ENCODE results near the gene NOX4. TPM values are rescaled to one million over a fixed set of nuclear protein-coding genes. Genes with fewer than 3 reads are reported as not detected.

The NOX4 gene
- total and polyA plus RNA-seq, 7 experiments from 2014 or later = not detected

DNA sequence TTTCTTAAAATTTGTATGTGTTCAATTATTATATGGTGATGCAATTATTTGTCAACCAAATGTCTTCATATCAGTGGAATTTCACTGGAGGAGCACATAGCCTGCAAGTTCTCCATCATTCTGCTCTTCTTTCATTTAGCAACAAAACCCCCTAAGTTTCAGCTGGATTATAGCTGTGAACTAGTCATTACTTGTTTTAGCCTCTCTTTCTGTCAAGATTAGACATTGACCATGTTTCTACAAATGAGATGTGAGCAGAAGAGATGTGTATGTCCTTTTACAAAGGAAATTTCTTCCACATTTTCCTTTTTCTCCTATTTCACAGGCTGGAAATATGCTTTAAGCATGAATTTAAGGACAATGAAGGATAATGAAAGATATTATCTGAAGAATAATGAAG, 9.2 kb upstream of the NOX4 start:
- H3K36me3 Mint-ChIP-seq = no peaks in the 10 kb centered on the region

DNA sequence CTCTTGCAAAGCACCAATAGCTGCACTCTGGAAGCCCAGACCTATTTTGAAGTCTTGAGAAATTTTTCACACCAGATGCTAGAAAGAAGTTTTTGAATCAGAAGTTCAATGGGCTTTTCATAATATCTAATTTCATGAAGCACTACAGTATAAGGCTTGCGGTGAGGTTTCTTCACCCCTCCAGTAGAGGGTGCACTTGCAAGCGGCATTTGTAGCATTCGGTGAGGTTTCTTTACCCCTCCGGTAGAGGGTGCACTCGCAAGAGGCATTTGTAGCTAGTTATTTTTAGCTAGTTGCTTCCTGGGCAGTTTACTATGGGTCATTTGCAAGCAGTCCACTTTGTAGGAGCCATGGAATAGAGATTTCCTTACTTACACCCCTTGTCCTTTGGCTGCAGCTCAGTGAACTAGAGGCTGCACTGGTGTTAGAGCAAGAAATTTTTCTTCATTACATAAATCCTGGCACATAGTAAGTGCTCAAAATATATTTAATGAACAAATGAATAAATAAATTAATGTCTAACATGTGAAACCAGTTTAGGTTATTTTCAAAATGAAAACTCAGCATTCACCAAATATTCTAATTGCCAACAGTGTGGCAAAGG, 7.8 kb upstream of the NOX4 start:
- no peaks in the 10 kb centered on the region for H3K4me1 Mint-ChIP-seq
- H3K4me3 Mint-ChIP-seq = no peak overlapping the region
- H3K9me3 Mint-ChIP-seq = peaks cover 0 to 5% (median 0%) of the 10 kb centered on the region in 11 donors
- Histone ChIP-seq H3K4me3 (ENCODE audit: low read length) (no peak overlapping the region), H3K36me3 (ENCODE audit: control insufficient read depth in 2 of 3, insufficient read depth in 3 of 3, low read length in 3 of 3) (no peaks in the 10 kb centered on the region), H3K27ac (ENCODE audit: low read depth, low read length) (no peak overlapping the region), H3K27me3 (ENCODE audit: control insufficient read depth in 2 of 2, insufficient read depth in 2 of 2, low read length in 2 of 2) (no peaks in the 10 kb centered on the region), H3K9me3 (ENCODE audit: control insufficient read depth in 2 of 3, low read length in 3 of 3) (no peaks in the 10 kb centered on the region), H3K4me1 (ENCODE audit: control insufficient read depth in 2 of 2, insufficient read depth in 2 of 2, low read length in 2 of 2) (no peaks in the 10 kb centered on the region)
- ChIA-PET CTCF (no interaction called here), POLR2A (no interaction called here)
- intact Hi-C loops (cut with micrococcal nuclease) = no loop called here
- no peak for ATAC-seq
- peaks cover 0 to 11% (median 6%) of the 10 kb centered on the region in 5 donors for H3K27me3 Mint-ChIP-seq
- no peaks in the 10 kb centered on the region for H3K36me3 Mint-ChIP-seq
- DNase-seq = no peak
- no peak overlapping the region for H3K27ac Mint-ChIP-seq

More for the DNA sequence above, 9.2 kb upstream of the NOX4 start:
- Histone ChIP-seq H3K9me3 (ENCODE audit: control insufficient read depth in 2 of 3, low read length in 3 of 3) (no peaks in the 10 kb centered on the region), H3K4me1 (ENCODE audit: control insufficient read depth in 2 of 2, insufficient read depth in 2 of 2, low read length in 2 of 2) (no peaks in the 10 kb centered on the region), H3K27ac (ENCODE audit: low read depth, low read length) (no peak overlapping the region), H3K36me3 (ENCODE audit: control insufficient read depth in 2 of 3, insufficient read depth in 3 of 3, low read length in 3 of 3) (no peaks in the 10 kb centered on the region), H3K27me3 (ENCODE audit: control insufficient read depth in 2 of 2, insufficient read depth in 2 of 2, low read length in 2 of 2) (no peaks in the 10 kb centered on the region), H3K4me3 (ENCODE audit: low read length) (no peak overlapping the region)
- H3K4me3 Mint-ChIP-seq = no peak overlapping the region
- ChIA-PET CTCF (no interaction called here), POLR2A (no interaction called here)
- H3K27me3 Mint-ChIP-seq = peaks cover 0 to 4% (median 2%) of the 10 kb centered on the region in 5 donors
- no peak for ATAC-seq
- H3K4me1 Mint-ChIP-seq = no peaks in the 10 kb centered on the region
- intact Hi-C loops (cut with micrococcal nuclease) = no loop called here
- peaks cover 0 to 6% (median 0%) of the 10 kb centered on the region in 11 donors for H3K9me3 Mint-ChIP-seq
- no peak overlapping the region for H3K27ac Mint-ChIP-seq
- DNase-seq = no peak

DNA sequence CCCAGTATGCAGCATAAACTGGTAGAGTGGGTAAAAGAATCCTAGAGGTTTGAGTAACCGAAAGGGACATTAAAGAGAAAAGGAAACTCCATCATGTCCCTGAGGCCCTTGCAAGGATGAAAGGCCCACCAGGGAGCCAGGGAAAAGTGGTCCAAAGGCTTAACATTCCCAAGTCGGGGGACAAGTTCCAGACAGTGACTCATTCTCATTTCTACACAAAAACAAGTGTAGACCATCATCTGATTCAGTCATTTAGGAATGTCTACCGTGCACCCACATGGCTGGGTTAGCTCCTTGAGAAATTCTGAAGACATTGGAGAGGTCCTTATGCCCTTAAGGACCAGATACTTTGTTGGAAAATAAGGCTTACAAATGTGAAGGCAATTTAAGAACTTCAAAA, 4.8 kb upstream of the NOX4 start:
- Mint-ChIP-seq H3K4me1 (peaks cover 0 to 1% (median 0%) of the 10 kb centered on the region in 7 donors), H3K4me3 (no peak overlapping the region), H3K27ac (no peak overlapping the region), H3K9me3 (peaks cover 0 to 5% (median 0%) of the 10 kb centered on the region in 11 donors), H3K36me3 (no peaks in the 10 kb centered on the region), H3K27me3 (peaks cover 11 to 32% (median 21%) of the 10 kb centered on the region in 5 donors)
- no peaks in the 10 kb centered on the region for H3K36me3 ChIP-seq (ENCODE audit: control insufficient read depth in 2 of 3, insufficient read depth in 3 of 3, low read length in 3 of 3)
- no peak overlapping the region for H3K4me3 ChIP-seq (ENCODE audit: low read length)
- POLR2A ChIA-PET = no interaction called here
- H3K4me1 ChIP-seq (ENCODE audit: control insufficient read depth in 2 of 2, insufficient read depth in 2 of 2, low read length in 2 of 2) = no peaks in the 10 kb centered on the region
- ATAC-seq (no peak), DNase-seq (no peak)
- no peak overlapping the region for H3K27ac ChIP-seq (ENCODE audit: low read depth, low read length)
- no peaks in the 10 kb centered on the region for H3K27me3 ChIP-seq (ENCODE audit: control insufficient read depth in 2 of 2, insufficient read depth in 2 of 2, low read length in 2 of 2)
- CTCF ChIA-PET = no interaction called here
- no peaks in the 10 kb centered on the region for H3K9me3 ChIP-seq (ENCODE audit: control insufficient read depth in 2 of 3, low read length in 3 of 3)
- intact Hi-C loops (cut with micrococcal nuclease) = no loop called here

DNA sequence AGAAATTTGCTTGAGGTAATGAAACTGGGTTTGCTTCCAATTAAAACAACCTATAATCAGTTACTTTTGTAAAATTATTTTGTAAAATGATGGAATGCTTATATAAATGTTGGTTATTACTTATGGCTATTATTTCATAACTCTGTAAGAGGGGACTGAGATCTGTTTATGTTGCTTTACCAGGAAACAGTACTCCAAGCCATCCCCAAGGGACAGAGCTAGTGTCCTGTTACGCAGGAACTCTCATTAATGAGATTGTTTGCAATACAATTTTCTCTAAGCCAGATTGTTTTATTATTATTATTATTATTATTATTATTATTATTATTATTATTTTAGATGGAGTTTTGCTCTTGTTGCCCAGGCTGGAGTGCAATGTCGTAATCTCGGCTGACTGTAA, 2.3 kb upstream of the NOX4 start:
- ChIA-PET CTCF (no interaction called here), POLR2A (no interaction called here)
- H3K9me3 ChIP-seq (ENCODE audit: control insufficient read depth in 2 of 3, low read length in 3 of 3) = no peaks in the 10 kb centered on the region
- DNase-seq (no peak), ATAC-seq (no peak)
- no peaks in the 10 kb centered on the region for H3K36me3 ChIP-seq (ENCODE audit: control insufficient read depth in 2 of 3, insufficient read depth in 3 of 3, low read length in 3 of 3)
- H3K27me3 Mint-ChIP-seq = peaks cover 26 to 48% (median 40%) of the 10 kb centered on the region in 5 donors
- H3K27ac ChIP-seq (ENCODE audit: low read depth, low read length) = no peak overlapping the region
- H3K36me3 Mint-ChIP-seq = no peaks in the 10 kb centered on the region
- intact Hi-C loops (cut with micrococcal nuclease) = no loop called here
- no peaks in the 10 kb centered on the region for H3K4me1 ChIP-seq (ENCODE audit: control insufficient read depth in 2 of 2, insufficient read depth in 2 of 2, low read length in 2 of 2)
- H3K4me3 Mint-ChIP-seq = no peak overlapping the region
- H3K27me3 ChIP-seq (ENCODE audit: control insufficient read depth in 2 of 2, insufficient read depth in 2 of 2, low read length in 2 of 2) = no peaks in the 10 kb centered on the region
- H3K9me3 Mint-ChIP-seq = peaks cover 0 to 5% (median 0%) of the 10 kb centered on the region in 11 donors
- no peak overlapping the region for H3K4me3 ChIP-seq (ENCODE audit: low read length)
- H3K27ac Mint-ChIP-seq = no peak overlapping the region
- peaks cover 0 to 8% (median 0%) of the 10 kb centered on the region in 7 donors for H3K4me1 Mint-ChIP-seq

DNA sequence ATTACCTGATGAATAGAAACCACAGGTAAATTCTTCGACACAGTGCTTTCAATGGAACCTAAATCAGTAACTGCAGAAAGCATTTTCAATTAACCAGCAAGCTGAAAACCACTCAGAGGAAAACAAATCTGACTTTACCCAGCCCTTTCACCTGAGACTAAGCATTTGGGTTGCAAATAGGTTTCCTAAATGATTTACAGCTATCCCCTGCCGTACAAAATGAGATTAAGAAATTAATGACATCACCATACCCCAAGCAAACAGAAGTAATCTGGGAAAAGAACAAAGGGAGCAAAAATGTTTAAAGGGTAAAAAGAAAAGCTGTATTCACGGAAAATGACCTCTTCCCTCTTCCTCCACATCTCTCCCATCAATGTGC, 584 bp downstream of the NOX4 start:
- ChIA-PET POLR2A (no interaction called here), CTCF (no interaction called here)
- peak overlapping the region in 1 of 10 donors; percentile 9 for H3K4me3 Mint-ChIP-seq
- H3K27me3 ChIP-seq (ENCODE audit: control insufficient read depth in 2 of 2, insufficient read depth in 2 of 2, low read length in 2 of 2) = no peaks in the 10 kb centered on the region
- ATAC-seq (no peak), DNase-seq (no peak)
- H3K4me3 ChIP-seq (ENCODE audit: low read length) = no peak overlapping the region
- H3K27me3 Mint-ChIP-seq = peaks cover 23 to 48% (median 40%) of the 10 kb centered on the region in 5 donors
- H3K9me3 Mint-ChIP-seq = peaks cover 0 to 4% (median 0%) of the 10 kb centered on the region in 11 donors
- no peak overlapping the region for H3K27ac ChIP-seq (ENCODE audit: low read depth, low read length)
- H3K27ac Mint-ChIP-seq = no peak overlapping the region
- peaks cover 0 to 8% (median 0%) of the 10 kb centered on the region in 7 donors for H3K4me1 Mint-ChIP-seq
- H3K36me3 Mint-ChIP-seq = no peaks in the 10 kb centered on the region
- intact Hi-C loops (cut with micrococcal nuclease) = no loop called here
- H3K36me3 ChIP-seq (ENCODE audit: control insufficient read depth in 2 of 3, insufficient read depth in 3 of 3, low read length in 3 of 3) = no peaks in the 10 kb centered on the region
- no peaks in the 10 kb centered on the region for H3K4me1 ChIP-seq (ENCODE audit: control insufficient read depth in 2 of 2, insufficient read depth in 2 of 2, low read length in 2 of 2)
- H3K9me3 ChIP-seq (ENCODE audit: control insufficient read depth in 2 of 3, low read length in 3 of 3) = no peaks in the 10 kb centered on the region

DNA sequence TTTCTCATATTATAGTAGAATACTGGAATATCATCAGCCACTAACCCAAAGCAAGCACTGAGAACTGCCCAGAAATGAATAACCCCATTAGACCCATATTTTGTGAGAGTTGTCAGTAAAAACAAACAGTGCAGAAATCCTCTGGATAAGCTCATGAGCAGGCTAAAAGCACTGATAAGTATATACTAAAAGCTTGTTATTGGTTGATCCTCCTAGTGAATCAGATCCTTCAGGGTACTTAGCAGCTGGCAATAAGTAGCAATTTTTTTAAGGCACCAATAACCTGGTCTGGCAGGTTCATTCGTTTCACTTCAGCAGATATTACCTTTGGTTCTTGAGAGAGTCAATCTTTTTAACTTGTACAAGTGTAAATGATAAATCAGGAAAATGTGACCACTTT, 1.2 kb downstream of the NOX4 start:
- Histone ChIP-seq H3K27ac (ENCODE audit: low read depth, low read length) (no peak overlapping the region), H3K9me3 (ENCODE audit: control insufficient read depth in 2 of 3, low read length in 3 of 3) (no peaks in the 10 kb centered on the region), H3K4me3 (ENCODE audit: low read length) (no peak overlapping the region), H3K36me3 (ENCODE audit: control insufficient read depth in 2 of 3, insufficient read depth in 3 of 3, low read length in 3 of 3) (no peaks in the 10 kb centered on the region), H3K27me3 (ENCODE audit: control insufficient read depth in 2 of 2, insufficient read depth in 2 of 2, low read length in 2 of 2) (no peaks in the 10 kb centered on the region), H3K4me1 (ENCODE audit: control insufficient read depth in 2 of 2, insufficient read depth in 2 of 2, low read length in 2 of 2) (no peaks in the 10 kb centered on the region)
- ChIA-PET POLR2A (no interaction called here), CTCF (no interaction called here)
- Mint-ChIP-seq H3K9me3 (peaks cover 0 to 1% (median 0%) of the 10 kb centered on the region in 11 donors), H3K4me3 (no peak overlapping the region), H3K4me1 (peaks cover 0 to 8% (median 0%) of the 10 kb centered on the region in 7 donors), H3K27me3 (peaks cover 23 to 43% (median 37%) of the 10 kb centered on the region in 5 donors), H3K36me3 (no peaks in the 10 kb centered on the region), H3K27ac (no peak overlapping the region)
- intact Hi-C loops (cut with micrococcal nuclease) = no loop called here
- DNase-seq = no peak
- ATAC-seq = no peak

DNA sequence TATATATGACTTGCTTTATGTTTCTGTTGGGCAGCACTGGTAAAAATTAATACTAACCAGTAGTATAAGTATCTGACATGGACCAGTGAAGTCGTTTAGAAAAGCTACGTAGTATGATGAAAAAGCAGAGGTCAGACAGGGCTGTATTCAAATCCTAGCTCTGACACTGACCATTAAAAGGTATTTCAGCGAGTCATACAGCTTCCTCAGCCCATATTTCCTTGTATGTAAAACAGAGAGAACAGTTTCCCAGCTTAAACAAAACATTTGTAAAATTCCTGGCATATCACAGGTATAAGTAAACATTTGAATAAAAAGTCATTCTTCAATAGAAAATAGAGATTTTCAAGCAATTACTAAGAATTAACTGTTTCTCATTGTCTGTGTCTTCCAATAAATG, 4.2 kb downstream of the NOX4 start:
- no peaks in the 10 kb centered on the region for H3K36me3 ChIP-seq (ENCODE audit: control insufficient read depth in 2 of 3, insufficient read depth in 3 of 3, low read length in 3 of 3)
- H3K9me3 ChIP-seq (ENCODE audit: control insufficient read depth in 2 of 3, low read length in 3 of 3) = no peaks in the 10 kb centered on the region
- DNase-seq (no peak), ATAC-seq (no peak)
- no peak overlapping the region for H3K4me3 ChIP-seq (ENCODE audit: low read length)
- Mint-ChIP-seq H3K9me3 (peaks cover 0 to 4% (median 0%) of the 10 kb centered on the region in 11 donors), H3K4me1 (peaks cover 0 to 8% (median 0%) of the 10 kb centered on the region in 7 donors), H3K4me3 (no peak overlapping the region), H3K27ac (no peak overlapping the region), H3K27me3 (peaks cover 22 to 26% (median 26%) of the 10 kb centered on the region in 5 donors), H3K36me3 (no peaks in the 10 kb centered on the region)
- H3K27me3 ChIP-seq (ENCODE audit: control insufficient read depth in 2 of 2, insufficient read depth in 2 of 2, low read length in 2 of 2) = no peaks in the 10 kb centered on the region
- no peak overlapping the region for H3K27ac ChIP-seq (ENCODE audit: low read depth, low read length)
- no peaks in the 10 kb centered on the region for H3K4me1 ChIP-seq (ENCODE audit: control insufficient read depth in 2 of 2, insufficient read depth in 2 of 2, low read length in 2 of 2)
- POLR2A ChIA-PET = no interaction called here
- CTCF ChIA-PET = no interaction called here
- intact Hi-C loops (cut with micrococcal nuclease) = no loop called here

Data from naive thymus-derived CD4-positive, alpha-beta T cell (primary cell).